Spleen (tissue), 11 donors: Measurements from ENCODE around the gene PDE1C. TPM values are rescaled to one million over a fixed set of nuclear protein-coding genes. Genes with fewer than 3 reads are reported as not detected.

Source experiments
- DNase-seq: peaks from one replicate; pipeline ENCODE4 v3.0.0-alpha.2; 2020
- H3K27ac ChIP-seq, 8 donors: fragments of 200-600 bp; sonication (generic) in 7 of 8; 1 replicate in 4 of 8; 2 replicates in 4 of 8; pipeline versions ENCODE4 v1.5.0 to v1.8.0; 2016 to 2021; ENCODE audit warnings: inconsistent platforms in 4 of 8, mild to moderate bottlenecking in 4 of 8, moderate library complexity in 1 of 8
- H3K27me3 ChIP-seq, 7 donors: fragments of 200-600 bp; sonication (generic) in 6 of 7; replicated peaks in 1 of 7; 1 replicate in 4 of 7; 2 replicates in 3 of 7; pipeline versions ENCODE4 v1.5.0 to v1.8.0; 2016 to 2021; ENCODE audit warnings: inconsistent platforms in 3 of 7, mild to moderate bottlenecking in 1 of 7
- H3K36me3 ChIP-seq, 6 donors: fragments of 200-600 bp; sonication (generic) in 5 of 6; 1 replicate in 4 of 6; 2 replicates in 2 of 6; pipeline versions ENCODE4 v1.5.0 to v1.8.0; 2016 to 2021; ENCODE audit warnings: inconsistent platforms in 2 of 6
- H3K4me1 ChIP-seq, 6 donors: fragments of 200-600 bp; sonication (generic) in 5 of 6; 1 replicate in 3 of 6; 2 replicates in 3 of 6; pipeline versions ENCODE4 v1.5.0 to v1.8.0; 2016 to 2021; ENCODE audit warnings: inconsistent platforms in 3 of 6
- H3K4me3 ChIP-seq, 8 donors: fragments of 200-600 bp; sonication (generic) in 7 of 8; 1 replicate in 4 of 8; 2 replicates in 4 of 8; pipeline versions ENCODE4 v1.5.0 to v1.8.0; 2016 to 2021; ENCODE audit warnings: inconsistent platforms in 4 of 8, mild to moderate bottlenecking in 4 of 8, moderate library complexity in 2 of 8
- H3K9me3 ChIP-seq, 8 donors: fragments of 200-600 bp; sonication (generic) in 7 of 8; 1 replicate in 4 of 8; 2 replicates in 4 of 8; pipeline versions ENCODE4 v1.5.0 to v1.8.0; 2016 to 2021; ENCODE audit warnings: inconsistent platforms in 4 of 8
- CTCF ChIP-seq, 11 experiments: fragments of 200-600 bp in 7 of 11; fragments of 450-650 bp in 4 of 11; sonication (generic) in 4 of 11; IDR thresholded peaks in 8 of 11; conservative IDR thresholded peaks in 3 of 11; 1 replicate in 7 of 11; 2 replicates in 4 of 11; pipeline versions ENCODE4 v1.4.0 to v1.8.0; 2016 to 2021; ENCODE audit warnings: antibody characterized with exemption in 11 of 11, inconsistent platforms in 4 of 11, mild to moderate bottlenecking in 1 of 11
- POLR2A ChIP-seq, 3 donors: fragments of 450-650 bp; IDR thresholded peaks; one replicate each; pipeline ENCODE4 v1.5.1; 2017; ENCODE audit warnings: antibody characterized with exemption in 3 of 3, mild to moderate bottlenecking in 1 of 3
- POLR2AphosphoS5 ChIP-seq, 3 donors: sonication (generic); formaldehyde crosslinking; IDR thresholded peaks; one replicate each; pipeline ENCODE4 v1.5.1; 2017; ENCODE audit warnings: antibody characterized with exemption in 3 of 3
- WGBS, 5 donors: extraction: QIAGEN DNeasy Blood & Tissue Kit in 3 of 5; methylation state at CpG; one replicate each; pipeline versions ENCODE4 v1.1.5 to v1.1.7; 2013 to 2018; 5-methylcytosine and 5-hydroxymethylcytosine counted together
- intact Hi-C: fragments of 100-400 bp; cut with DNase I; formaldehyde crosslinking; loops from one replicate; pipeline ENCODE4 v1.15.0; 2023; ENCODE audit warnings: low total_unique reads
- polyA plus RNA-seq, 3 donors: library from polyadenylated mRNA; stranded (reverse); fragments of 200-250 nt; gene quantifications; one replicate each; pipeline ENCODE4 v1.2.1, GENCODE V29; 2013
- total RNA-seq, 7 donors: library from RNA; depleted of rRNA in 3 of 7; stranded (reverse); fragments of >200 nt in 3 of 7; fragmentation: NEBNext Ultra II Directional in 4 of 7; extraction: Animal tissue kit (Norgen Biotek cat#: 25700) in 4 of 7; gene quantifications; one replicate each; pipeline versions ENCODE4 v1.1.0 to v1.2.1, GENCODE V29; 2016 to 2021
- donor health status: healthy with polysubstance abuse.
- donor health status: DM: no; HTN: no; CAD: no; lungs with moderate emphysema.
- donor health status: DM: no; HTN: no; CAD: no.
- donor health status: Bipolar disorder and iron deficiency.
- donor health status: healthy.
- donor health status: DM: no; HTN: no; CAD: no.
- donor health status: DM: yes; HTN: yes; CAD: no.

Gene PDE1C
- total and polyA plus RNA-seq, 10 donors = 0.53 to 3.3 (median 1.6) TPM

GRCh38 chr7:32042900-32043299 lies 27.3 kb downstream of the PDE1C start:
- intact Hi-C loops = no loop called here
- no peaks in the 10 kb centered on the region for H3K4me1 ChIP-seq
- H3K36me3 ChIP-seq = no peaks in the 10 kb centered on the region
- no peaks in the 10 kb centered on the region for H3K9me3 ChIP-seq
- no peak overlapping the region for H3K4me3 ChIP-seq
- H3K27ac ChIP-seq = no peak overlapping the region
- no peak for DNase-seq
- TF ChIP-seq CTCF (IDR thresholded peaks at IDR 0.05 in 8 of 11, conservative IDR thresholded peaks at IDR 0.05 in 3 of 11) = no peak
- no peak for TF ChIP-seq POLR2AphosphoS5 (IDR thresholded peaks at IDR 0.05)
- WGBS, 5 donors = 78 to 87% (median 80%) methylated on average over 5 of the region's 5 CpGs
- H3K27me3 ChIP-seq = no peaks in the 10 kb centered on the region

GRCh38 chr7:32039000-32039756 lies 31.0 kb downstream of the PDE1C start:
- H3K27ac ChIP-seq = no peak overlapping the region
- DNase-seq = no peak

GRCh38 chr7:32037650-32038198 lies 32.5 kb downstream of the PDE1C start:
- no peaks in the 10 kb centered on the region for H3K9me3 ChIP-seq
- DNase-seq = no peak
- TF ChIP-seq CTCF (IDR thresholded peaks at IDR 0.05 in 8 of 11, conservative IDR thresholded peaks at IDR 0.05 in 3 of 11) (no peak), POLR2AphosphoS5 (IDR thresholded peaks at IDR 0.05) (no peak), POLR2A (IDR thresholded peaks at IDR 0.05) (no peak)
- no peak overlapping the region for H3K4me3 ChIP-seq
- no peaks in the 10 kb centered on the region for H3K36me3 ChIP-seq
- no peaks in the 10 kb centered on the region for H3K4me1 ChIP-seq
- intact Hi-C loops = no loop called here
- H3K27ac ChIP-seq = no peak overlapping the region
- H3K27me3 ChIP-seq = no peaks in the 10 kb centered on the region

More at GRCh38 chr7:32039000-32039756, 31.0 kb downstream of the PDE1C start:
- intact Hi-C loops = no loop called here
- TF ChIP-seq POLR2AphosphoS5 (IDR thresholded peaks at IDR 0.05) (no peak), CTCF (IDR thresholded peaks at IDR 0.05 in 8 of 11, conservative IDR thresholded peaks at IDR 0.05 in 3 of 11) (no peak), POLR2A (IDR thresholded peaks at IDR 0.05) (no peak)
- Histone ChIP-seq H3K9me3 (no peaks in the 10 kb centered on the region), H3K4me1 (no peaks in the 10 kb centered on the region), H3K27me3 (no peaks in the 10 kb centered on the region), H3K4me3 (no peak overlapping the region), H3K36me3 (no peaks in the 10 kb centered on the region)
- 77 to 93% (median 87%) methylated on average over 6 of the region's 6 CpGs for WGBS, 5 donors

DNA sequence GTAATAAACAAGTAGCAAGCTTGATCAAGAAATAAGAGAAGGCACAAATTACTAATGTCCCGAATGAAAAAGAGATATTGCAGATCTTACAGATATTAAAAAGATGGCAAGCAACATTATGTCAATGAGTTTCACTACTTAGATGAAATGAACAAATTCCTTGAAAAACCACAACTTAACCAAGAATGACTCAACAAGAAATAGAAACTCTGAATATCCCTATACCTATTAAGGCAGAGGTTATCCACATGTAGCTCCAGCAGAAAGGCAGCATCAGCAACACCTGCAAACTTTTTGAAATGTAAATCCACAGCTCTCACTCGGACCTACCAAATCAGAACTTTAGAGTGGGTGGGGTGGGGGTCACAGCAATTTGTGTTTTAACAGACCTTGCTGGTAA lies 33.6 kb downstream of the PDE1C start:
- no peaks in the 10 kb centered on the region for H3K27me3 ChIP-seq
- no peaks in the 10 kb centered on the region for H3K36me3 ChIP-seq
- DNase-seq = no peak
- 16 to 42% (median 25%) methylated on average over 2 of the region's 2 CpGs for WGBS, 5 donors
- H3K4me1 ChIP-seq = no peaks in the 10 kb centered on the region
- intact Hi-C loops = no loop called here
- H3K27ac ChIP-seq = no peak overlapping the region
- TF ChIP-seq POLR2AphosphoS5 (IDR thresholded peaks at IDR 0.05) (no peak), POLR2A (IDR thresholded peaks at IDR 0.05) (no peak), CTCF (IDR thresholded peaks at IDR 0.05 in 8 of 11, conservative IDR thresholded peaks at IDR 0.05 in 3 of 11) (no peak)
- no peaks in the 10 kb centered on the region for H3K9me3 ChIP-seq
- no peak overlapping the region for H3K4me3 ChIP-seq
